Mucosa of descending colon (tissue), 3 donors: ENCODE results near the gene SAA1. TPM values are rescaled to one million over a fixed set of nuclear protein-coding genes. Genes with fewer than 3 reads are reported as not detected.

Experiments
- ATAC-seq: fragments of 200-7000 bp; cut with Tn5 transposase; one replicate; pipeline ENCODE4 v1.9.1; 2020; ENCODE audit warnings: mild to moderate bottlenecking, moderate library complexity
- DNase-seq, 3 donors: peaks; one replicate each; pipeline ENCODE4 v3.0.0-alpha.2; 2020
- H3K36me3 ChIP-seq: fragments of 200-600 bp; one replicate; pipeline ENCODE4 v1.8.0; 2021; ENCODE audit warnings: low read depth, mild to moderate bottlenecking
- H3K4me1 ChIP-seq: fragments of 200-600 bp; one replicate; pipeline ENCODE4 v1.8.0; 2021; ENCODE audit warnings: low read depth, mild to moderate bottlenecking
- H3K4me3 ChIP-seq: fragments of 200-600 bp; one replicate; pipeline ENCODE4 v1.8.0; 2021; ENCODE audit warnings: mild to moderate bottlenecking
- H3K9me3 ChIP-seq: fragments of 200-600 bp; one replicate; pipeline ENCODE4 v1.8.0; 2021; ENCODE audit warnings: mild to moderate bottlenecking
- CTCF ChIP-seq: fragments of 200-600 bp; IDR thresholded peaks from one replicate; pipeline ENCODE4 v1.8.0; 2022; ENCODE audit warnings: antibody characterized with exemption, mild to moderate bottlenecking
- intact Hi-C, 2 donors: fragments of 100-400 bp; cut with DNase I in 1 of 2; cut with micrococcal nuclease in 1 of 2; formaldehyde crosslinking; loops; one replicate each; pipeline versions ENCODE4 v1.11.0 to v1.11.1; 2022; cut with DNase I, micrococcal nuclease
- total RNA-seq, 3 donors: library from RNA; stranded (reverse); fragmentation: NEBNext Ultra II Directional in 2 of 3; extraction: Animal tissue kit (Norgen Biotek cat#: 25700) in 2 of 3; gene quantifications; one replicate each; pipeline versions ENCODE4 v1.2.1 to v1.2.4, GENCODE V29; 2021 to 2023
- donor health status: DM: no; HTN: no; CAD: no; lungs with moderate emphysema.
- donor health status: DM: no; HTN: no; CAD: no.
- donor health status: DM: no; HTN: yes; CAD: no.

Gene SAA1
- total RNA-seq, 3 donors from 2014 or later: 3.9 to 11.3 (median 8.0) TPM

GRCh38 chr11:18294862-18295261 is 28.8 kb downstream of the SAA1 start:
- no peak for DNase-seq
- no peak for TF ChIP-seq CTCF
- no peaks in the 10 kb centered on the region for H3K36me3 ChIP-seq
- ATAC-seq: no peak
- H3K4me3 ChIP-seq: no peak overlapping the region
- intact Hi-C loops: no loop called here
- H3K9me3 ChIP-seq: no peaks in the 10 kb centered on the region
- no peaks in the 10 kb centered on the region for H3K4me1 ChIP-seq

- TF ChIP-seq CTCF: no peak
- DNase-seq: no peak
- Histone ChIP-seq H3K4me3 (no peak overlapping the region), H3K4me1 (no peaks in the 10 kb centered on the region), H3K9me3 (no peaks in the 10 kb centered on the region), H3K36me3 (no peaks in the 10 kb centered on the region)
- intact Hi-C loops: no loop called here
- no peak for ATAC-seq
These were observed 29.3 kb downstream of the SAA1 start for GRCh38 chr11:18295316-18295715.

- Histone ChIP-seq H3K4me1 (peaks cover 6% of the 10 kb centered on the region), H3K36me3 (no peaks in the 10 kb centered on the region), H3K4me3 (no peak overlapping the region), H3K9me3 (no peaks in the 10 kb centered on the region)
- ATAC-seq (no peak), DNase-seq (no peak)
- intact Hi-C loops: loop anchor here in 1 of 2 donors (10.0 kb wide), 1 partner anchor 105 kb away; no protein-coding TSS in a partner anchor
- no peak for TF ChIP-seq CTCF
These were observed 33.7 kb downstream of the SAA1 start for GRCh38 chr11:18299721-18300120.

GRCh38 chr11:18304745-18305144 is 38.7 kb downstream of the SAA1 start:
- TF ChIP-seq CTCF: no peak
- intact Hi-C loops: loop anchor here in 1 of 2 donors (10.0 kb wide), 1 partner anchor 100 kb away; no protein-coding TSS in a partner anchor
- no peaks in the 10 kb centered on the region for H3K9me3 ChIP-seq
- ATAC-seq (peak; percentile 90), DNase-seq (peak in 1 of 3 donors; percentile 70)
- no peak overlapping the region for H3K4me3 ChIP-seq
- H3K4me1 ChIP-seq: peaks cover 6% of the 10 kb centered on the region
- no peaks in the 10 kb centered on the region for H3K36me3 ChIP-seq

GRCh38 chr11:18307461-18308139 is 41.5 kb downstream of the SAA1 start:
- Histone ChIP-seq H3K4me1 (peaks cover 6% of the 10 kb centered on the region), H3K4me3 (no peak overlapping the region), H3K9me3 (no peaks in the 10 kb centered on the region), H3K36me3 (no peaks in the 10 kb centered on the region)
- DNase-seq (no peak), ATAC-seq (no peak)
- TF ChIP-seq CTCF: no peak
- intact Hi-C loops: loop anchor here in 1 of 2 donors (10.0 kb wide), 1 partner anchor 97 kb away; no protein-coding TSS in a partner anchor
